ENCODE data around the gene FRMD4B.

DNA sequence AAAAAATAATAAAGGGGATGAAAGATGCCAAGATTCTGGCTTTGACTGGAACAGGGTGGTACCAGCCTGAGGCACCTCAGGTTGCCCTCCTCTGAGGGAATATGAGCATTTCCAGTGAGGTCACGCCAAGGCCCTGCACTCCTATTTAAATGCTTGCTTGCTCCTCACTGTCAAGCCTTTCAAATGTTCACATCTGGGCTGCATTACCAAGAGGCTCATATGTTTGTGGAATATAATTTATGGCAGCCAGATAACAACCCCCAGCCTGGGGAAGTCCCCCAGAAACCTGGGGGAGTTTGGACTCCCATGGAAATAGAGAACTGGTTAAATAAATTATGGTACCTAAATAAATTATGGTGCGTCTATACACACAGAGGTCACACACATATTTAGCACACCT, 88.4 kb downstream of the FRMD4B start:
- TF ChIP-seq, protein P1, sequence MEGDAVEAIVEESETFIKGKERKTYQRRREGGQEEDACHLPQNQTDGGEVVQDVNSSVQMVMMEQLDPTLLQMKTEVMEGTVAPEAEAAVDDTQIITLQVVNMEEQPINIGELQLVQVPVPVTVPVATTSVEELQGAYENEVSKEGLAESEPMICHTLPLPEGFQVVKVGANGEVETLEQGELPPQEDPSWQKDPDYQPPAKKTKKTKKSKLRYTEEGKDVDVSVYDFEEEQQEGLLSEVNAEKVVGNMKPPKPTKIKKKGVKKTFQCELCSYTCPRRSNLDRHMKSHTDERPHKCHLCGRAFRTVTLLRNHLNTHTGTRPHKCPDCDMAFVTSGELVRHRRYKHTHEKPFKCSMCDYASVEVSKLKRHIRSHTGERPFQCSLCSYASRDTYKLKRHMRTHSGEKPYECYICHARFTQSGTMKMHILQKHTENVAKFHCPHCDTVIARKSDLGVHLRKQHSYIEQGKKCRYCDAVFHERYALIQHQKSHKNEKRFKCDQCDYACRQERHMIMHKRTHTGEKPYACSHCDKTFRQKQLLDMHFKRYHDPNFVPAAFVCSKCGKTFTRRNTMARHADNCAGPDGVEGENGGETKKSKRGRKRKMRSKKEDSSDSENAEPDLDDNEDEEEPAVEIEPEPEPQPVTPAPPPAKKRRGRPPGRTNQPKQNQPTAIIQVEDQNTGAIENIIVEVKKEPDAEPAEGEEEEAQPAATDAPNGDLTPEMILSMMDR (IDR thresholded peaks at IDR 0.05; ENCODE audit: insufficient read depth, low read length), result no peak
- TF ChIP-seq POLR2AphosphoS5 (IDR thresholded peaks at IDR 0.05; ENCODE audit: low read depth) (no peak), SPI1 (IDR thresholded peaks at IDR 0.05; ENCODE audit: borderline replicate concordance, low read depth) (no peak), GABPA (IDR thresholded peaks at IDR 0.05; ENCODE audit: low read depth) (no peak)
